Renal cortex interstitium (tissue), 11 donors: ENCODE measurements around the gene MTA3. TPM values are rescaled to one million over a fixed set of nuclear protein-coding genes. Genes with fewer than 3 reads are reported as not detected.
"Not testable (repeated sequence)": the region's sequence is repeated elsewhere in the genome, so short reads cannot be mapped to it uniquely, and the experiment has no call there.

Experiments
- DNase-seq, 11 donors: peaks; one replicate each; pipeline ENCODE4 v3.0.0-alpha.2; 2013; ENCODE audit warnings: low read depth in 9 of 11, low spot score in 4 of 11; ENCODE audit errors: extremely low read depth in 1 of 11
- polyA plus RNA-seq, 3 donors: library from polyadenylated mRNA; unstranded; fragments of 120-200 nt; gene quantifications; one replicate each; pipeline ENCODE4 v1.2.1, GENCODE V29; 2013; ENCODE audit not compliant: insufficient read length in 3 of 3

Gene MTA3
- polyA plus RNA-seq, 3 donors = 65.6 to 86.0 (median 77.3) TPM

DNA sequence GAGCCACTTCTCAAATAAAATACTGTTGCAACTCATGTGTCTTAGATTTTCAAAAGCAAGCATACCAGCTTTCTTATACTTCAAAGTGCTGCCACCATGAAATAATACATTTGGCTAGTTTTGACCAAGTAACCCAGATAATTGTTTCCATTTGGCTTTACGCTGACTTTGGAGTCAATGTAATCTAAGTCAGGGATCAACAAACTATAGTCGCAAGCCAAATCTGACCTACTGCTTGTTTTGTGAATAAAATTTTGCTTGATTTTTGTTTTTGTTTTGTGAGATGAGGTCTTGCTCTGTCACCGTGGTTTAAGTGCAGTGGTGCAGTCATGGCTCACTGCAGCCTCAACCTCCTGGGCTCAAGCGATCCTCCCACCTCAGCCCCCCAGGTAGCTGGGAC is 130.5 kb downstream of the MTA3 start:
- no peak for DNase-seq

DNA sequence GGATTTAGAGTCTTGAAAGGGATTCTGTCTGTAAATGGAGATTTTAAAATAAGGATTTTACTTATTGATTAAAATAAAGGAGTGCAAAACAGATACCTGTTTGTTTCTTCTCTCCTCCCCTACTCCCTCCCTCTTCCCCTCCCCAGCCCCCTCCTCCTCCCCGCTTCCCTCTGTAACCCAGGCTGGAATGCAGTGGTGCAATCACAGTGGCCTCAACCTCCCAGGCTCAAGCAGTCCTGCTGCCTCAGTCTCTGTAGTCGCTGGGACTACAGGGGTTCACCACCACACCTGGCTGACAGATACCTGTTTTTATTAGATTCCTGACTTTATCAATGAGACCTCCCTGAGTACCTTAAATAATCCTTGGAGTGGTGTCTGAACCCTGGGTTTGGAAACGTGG is 138.4 kb downstream of the MTA3 start:
- no peak for DNase-seq

DNA sequence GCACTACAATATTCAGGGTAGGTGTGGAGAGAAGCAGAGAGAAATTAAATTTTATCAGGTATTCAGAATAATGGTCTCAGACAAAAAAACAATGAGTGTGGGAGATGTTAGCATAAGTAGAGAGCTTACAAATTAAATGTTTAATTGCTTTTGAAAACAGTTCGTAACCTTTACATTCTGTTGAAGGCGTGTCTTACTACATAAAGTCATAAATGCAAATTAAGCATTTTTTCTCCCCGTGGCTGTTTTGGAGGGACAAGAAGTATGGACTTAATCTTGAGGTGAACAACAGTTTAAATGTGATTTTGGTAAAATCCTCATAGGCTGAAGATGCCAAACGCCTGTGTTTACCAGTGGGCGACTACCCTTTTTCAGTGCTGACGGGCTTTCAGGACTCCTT is 139.7 kb downstream of the MTA3 start:
- DNase-seq = no peak

DNA sequence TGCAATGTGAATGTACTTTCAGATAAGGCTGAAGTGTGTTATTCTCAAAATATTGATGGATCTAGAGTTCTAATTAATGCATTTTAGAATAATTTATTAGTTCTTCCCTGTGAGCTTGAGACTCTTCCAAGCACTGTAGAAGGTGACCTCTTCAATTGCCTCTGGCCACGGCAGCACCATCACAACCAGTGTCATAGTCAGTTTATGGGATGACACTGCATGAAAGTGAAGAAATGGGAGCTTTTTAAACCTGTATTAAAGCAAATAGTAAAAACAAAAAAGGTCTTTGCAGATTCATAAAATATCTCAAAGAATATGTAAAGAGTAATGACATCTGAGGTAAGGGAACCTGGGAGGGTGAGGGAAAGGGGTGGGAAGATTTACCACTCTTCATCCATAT is 143.5 kb downstream of the MTA3 start:
- DNase-seq = no peak

DNA sequence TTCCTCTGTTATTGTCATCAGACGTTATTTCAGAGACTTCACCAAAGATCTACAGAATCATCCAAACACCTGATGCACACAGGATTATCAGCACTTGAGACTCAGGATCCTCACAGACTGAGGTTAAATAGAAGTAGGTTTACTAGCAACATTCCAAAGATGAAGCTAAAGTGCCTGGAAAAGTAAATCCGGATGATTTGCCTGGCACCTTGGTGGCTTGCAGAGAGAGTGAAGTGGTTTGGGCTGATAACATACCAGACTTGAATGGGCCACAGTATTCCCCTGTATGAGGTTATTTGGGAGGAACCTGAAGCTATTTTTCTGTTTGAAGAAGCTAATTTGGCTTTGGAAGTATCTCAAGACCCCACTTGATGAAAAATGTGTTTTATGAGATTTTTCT is 144.5 kb downstream of the MTA3 start:
- no peak for DNase-seq

DNA sequence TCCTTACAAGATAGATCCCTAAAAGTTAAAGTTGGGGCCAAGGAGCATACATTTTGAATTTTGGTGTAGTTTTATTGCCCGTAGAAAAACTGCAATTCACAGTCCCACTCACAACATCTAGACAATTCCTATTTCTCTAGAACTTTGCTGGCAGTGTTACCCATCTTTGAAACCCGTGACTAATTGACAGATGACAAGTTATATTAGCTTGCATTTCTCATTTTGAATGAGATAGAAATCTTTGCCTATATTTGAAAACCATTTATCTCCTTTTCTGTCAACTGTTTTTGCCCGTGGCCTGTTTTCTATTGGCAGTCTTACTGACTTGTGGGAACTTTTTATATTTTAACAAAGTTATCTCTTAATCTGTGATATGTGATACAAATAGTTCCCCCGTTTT is 145.5 kb downstream of the MTA3 start:
- no peak for DNase-seq

DNA sequence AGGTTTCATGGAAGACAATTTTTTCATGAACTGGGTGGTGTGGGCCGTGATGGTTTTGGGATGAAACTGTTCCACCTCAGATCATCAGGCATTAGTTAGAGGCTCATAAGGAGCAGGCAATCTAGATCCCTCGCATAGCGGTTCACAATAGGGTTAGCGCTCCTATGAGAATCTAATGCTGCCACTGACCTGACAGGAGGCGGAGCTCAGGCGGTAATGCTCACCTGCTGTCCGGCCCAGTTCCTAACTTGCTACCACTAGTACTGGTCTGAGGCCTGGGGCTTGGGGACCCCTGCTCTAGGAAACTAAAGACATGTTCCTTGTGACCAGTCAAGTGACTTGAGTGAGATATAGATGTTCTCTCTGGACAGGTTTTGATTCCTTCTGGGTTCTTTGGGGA is 146.3 kb downstream of the MTA3 start:
- DNase-seq = no peak

DNA sequence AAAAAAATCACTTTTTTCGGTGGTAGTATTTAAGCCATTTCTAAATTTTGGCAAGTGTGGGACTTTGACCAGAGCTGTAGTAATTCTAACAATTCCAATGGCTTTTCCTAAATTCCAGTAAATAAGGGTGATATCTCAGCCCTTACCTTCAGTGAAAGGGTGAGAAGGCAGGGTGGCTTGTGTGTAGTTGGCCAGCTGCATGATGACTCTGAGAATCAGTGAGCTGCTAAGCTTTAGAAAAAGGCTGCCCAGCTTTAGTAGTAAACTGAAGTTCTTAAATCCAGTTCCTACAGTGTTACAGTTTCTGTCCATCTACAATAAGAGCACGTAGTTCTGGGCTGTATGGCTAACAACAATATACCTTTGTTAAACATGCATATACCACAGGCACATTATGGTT is 153.5 kb downstream of the MTA3 start:
- DNase-seq = no peak

DNA sequence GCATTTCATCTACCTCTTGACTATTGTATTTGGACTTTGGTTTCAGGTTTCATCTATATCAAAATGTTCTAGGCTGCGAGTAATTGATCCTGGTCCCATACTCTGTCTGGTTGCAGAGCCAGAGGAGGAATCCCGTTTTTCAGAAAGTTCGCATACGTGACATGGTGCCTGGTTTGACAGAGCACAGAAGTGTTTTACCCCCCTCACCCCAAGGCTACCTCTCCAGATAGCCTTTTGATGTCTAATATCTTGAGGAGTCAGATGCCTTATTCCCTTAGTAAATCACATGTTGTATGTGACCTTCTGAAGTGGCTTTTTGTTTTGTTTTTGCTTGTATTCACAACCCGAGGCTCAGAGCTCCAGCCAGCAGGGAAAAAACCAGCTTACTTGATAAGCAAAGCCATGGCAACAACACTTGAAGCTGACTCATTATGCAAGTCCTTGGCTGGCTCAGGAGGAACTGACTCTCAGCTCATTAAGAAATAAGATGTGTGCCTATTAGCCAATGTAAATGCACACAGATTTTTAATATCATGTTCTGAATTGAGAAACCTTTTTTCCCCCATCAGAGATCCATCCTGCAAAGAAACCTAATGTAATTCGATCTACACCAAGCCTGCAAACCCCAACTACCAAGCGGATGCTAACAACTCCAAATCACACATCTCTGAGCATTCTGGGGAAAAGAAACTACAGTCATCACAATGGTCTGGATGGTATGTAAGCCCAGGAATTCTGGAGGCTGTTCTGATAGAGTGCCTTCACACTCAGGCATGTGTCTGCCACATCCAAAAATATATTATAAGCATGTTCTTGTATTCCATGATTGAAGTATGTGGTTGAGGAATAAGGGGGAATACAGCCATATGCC is 154.1 kb downstream of the MTA3 start:
- DNase-seq = peak in 9 of 11 donors; percentile 2 to 47 (median 33)

DNA sequence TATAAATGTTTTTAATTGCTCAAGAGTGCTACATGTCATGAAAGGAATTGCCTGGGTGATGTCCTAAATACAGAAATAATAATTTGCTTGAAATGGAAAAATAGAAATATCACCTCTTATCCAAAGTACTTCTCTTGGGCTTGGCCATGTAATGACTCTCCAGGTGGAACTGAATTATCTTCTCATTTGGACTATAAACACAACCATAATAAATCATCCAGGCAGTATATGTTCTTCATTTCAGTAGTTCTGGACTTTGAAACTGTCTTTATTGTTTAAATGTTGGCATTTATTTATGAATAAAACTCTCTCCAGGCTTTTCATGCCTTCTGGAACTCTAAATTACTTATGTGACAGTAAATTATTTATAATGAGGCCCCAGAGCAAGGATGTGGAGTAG is 155.0 kb downstream of the MTA3 start:
- DNase-seq = no peak

DNA sequence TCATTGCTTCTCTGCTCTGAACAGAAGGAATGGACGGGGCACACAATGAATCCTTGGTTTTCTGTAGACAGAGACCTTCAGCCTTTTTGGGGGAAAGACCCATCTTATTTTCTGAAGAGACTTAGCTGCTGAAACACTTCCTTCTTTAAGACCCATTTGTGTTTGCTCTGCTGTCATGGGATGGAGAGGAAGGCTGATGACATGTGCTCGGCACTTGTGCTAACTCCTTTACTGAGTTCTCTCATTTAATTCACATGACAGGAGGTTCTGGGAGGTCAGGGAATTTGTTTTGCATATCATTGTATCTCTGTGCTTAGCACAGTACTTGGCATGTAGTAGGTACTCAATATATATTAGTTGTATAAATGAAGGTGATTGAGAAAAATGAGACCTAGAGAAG is 156.5 kb downstream of the MTA3 start:
- no peak for DNase-seq

DNA sequence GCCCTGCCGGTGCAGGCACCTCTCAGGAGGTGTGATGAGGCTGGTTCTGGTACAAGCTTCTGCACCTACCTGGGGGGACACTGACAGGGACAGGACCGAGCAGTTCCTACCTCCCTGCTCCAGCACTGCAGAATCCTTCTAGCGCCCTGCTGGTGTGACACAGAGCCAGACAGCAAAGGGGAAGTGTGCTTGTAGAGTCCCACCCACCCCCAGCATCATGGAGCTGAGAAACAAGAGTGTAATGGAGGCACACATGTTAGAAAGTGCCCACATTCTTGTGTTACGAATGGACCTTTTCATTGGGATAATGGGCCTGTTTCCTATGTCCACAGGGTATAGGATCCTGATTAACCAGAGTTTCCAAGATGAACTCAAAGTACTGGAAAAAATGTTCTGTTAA is 157.2 kb downstream of the MTA3 start:
- DNase-seq = no peak

DNA sequence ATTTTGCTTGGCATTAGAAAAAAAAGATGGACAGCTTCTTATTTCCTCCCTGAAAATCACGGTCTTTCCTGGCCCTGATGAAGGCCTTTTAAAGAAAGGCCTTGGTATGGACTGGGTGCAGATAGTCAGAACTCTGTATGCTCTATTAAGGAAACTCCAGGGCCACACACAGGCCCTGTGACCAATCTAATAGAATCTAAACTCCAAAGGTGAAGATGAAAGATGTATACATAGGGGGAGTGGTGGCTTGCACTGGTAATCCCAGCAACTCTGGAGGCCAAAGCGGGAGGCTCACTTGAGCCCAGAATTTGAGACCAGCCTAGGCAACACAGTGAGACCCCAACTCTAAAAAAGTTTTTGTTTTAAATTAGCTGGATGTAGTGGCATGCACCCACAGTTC is 158.2 kb downstream of the MTA3 start:
- DNase-seq = no peak

DNA sequence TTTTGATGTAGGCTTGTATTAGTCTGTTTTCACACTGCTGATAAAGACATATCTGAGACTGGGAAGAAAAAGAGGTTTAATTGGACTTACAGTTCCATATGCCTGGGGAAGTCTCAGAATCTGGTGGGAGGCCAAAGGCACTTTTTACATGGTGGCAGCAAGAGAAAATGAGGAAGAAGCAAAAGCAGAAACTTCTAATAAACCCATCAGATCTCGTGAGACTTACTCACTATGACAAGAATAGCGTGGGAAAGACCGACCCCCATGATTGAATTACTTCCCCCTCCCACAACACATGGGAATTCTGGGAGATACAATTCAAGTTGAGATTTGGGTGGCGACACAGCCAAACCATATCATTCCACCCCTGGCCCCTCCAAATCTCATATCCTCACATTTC is 162.9 kb downstream of the MTA3 start:
- not testable (repeated sequence) for DNase-seq

DNA sequence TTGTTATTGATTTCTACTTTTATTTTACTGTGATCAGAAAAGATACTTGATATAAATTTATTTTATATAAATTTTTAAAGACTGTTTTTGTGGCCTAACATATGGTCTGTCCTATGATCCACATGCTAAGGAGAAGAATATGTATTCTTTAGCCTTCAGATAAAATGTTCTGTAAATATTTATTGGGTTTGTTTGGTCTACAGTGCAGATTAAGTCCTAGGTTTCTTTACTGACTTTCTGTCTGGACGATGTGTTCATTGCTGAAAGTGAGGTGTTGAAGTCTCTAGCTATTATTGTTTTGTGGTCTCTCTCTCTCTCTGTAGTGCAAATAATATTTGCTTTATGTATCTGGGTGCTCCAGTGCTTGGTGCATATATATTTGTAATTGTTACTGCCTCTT is 165.4 kb downstream of the MTA3 start:
- DNase-seq = no peak

DNA sequence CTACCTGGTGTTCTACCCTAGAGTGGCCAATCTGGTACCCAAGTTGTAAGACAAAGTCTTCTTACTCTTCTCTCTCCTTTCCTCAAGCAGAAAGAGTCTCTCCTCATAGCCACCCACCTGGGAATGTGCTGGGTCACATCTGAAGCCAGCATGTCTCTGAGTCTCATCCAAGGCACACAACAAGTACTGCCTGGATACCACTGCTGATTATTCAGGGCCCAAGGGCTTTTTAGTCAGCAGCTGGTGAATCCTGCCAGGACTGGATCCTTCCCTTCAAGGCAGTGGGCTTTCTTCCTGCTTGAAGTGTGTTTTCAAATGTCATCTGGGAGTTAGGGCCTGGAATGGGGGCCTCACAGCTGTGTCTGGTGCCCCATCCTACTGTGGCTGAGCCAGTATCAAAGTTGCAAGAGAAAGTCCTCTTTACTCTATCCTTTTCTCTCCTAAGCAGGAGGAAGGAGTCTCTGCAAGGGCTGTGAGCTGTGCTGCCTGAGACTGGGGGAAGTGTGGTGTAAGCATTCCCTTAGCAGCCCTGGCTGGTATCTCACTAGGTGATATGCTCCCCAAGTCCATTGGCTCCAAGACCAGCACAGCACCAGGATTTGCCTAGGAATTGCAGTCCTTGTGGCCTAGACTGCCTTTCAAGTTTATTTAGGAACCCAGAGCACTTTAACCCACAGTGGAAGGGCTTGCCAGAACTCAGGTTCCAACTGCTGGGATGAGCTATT is 168.3 kb downstream of the MTA3 start:
- no peak for DNase-seq

DNA sequence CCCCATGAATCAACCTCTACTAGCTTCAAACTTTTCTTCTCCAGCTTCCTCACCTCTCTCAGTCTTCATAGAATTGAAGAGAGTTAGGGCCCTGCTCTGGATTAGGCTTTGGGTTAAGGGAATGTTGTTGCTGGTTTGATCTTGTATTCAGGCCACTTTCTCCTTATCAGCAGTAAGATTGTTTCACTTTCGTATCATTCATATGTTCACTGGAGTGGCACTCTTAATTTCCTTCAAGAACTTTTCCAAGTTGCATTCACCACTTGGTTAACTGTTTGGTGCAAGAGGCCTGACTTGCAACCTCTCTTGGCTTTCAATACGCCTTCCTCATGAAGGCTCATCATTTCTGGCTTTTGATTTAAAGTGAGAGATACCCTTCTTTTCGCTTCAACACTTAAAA is 172.7 kb downstream of the MTA3 start:
- no peak for DNase-seq

DNA sequence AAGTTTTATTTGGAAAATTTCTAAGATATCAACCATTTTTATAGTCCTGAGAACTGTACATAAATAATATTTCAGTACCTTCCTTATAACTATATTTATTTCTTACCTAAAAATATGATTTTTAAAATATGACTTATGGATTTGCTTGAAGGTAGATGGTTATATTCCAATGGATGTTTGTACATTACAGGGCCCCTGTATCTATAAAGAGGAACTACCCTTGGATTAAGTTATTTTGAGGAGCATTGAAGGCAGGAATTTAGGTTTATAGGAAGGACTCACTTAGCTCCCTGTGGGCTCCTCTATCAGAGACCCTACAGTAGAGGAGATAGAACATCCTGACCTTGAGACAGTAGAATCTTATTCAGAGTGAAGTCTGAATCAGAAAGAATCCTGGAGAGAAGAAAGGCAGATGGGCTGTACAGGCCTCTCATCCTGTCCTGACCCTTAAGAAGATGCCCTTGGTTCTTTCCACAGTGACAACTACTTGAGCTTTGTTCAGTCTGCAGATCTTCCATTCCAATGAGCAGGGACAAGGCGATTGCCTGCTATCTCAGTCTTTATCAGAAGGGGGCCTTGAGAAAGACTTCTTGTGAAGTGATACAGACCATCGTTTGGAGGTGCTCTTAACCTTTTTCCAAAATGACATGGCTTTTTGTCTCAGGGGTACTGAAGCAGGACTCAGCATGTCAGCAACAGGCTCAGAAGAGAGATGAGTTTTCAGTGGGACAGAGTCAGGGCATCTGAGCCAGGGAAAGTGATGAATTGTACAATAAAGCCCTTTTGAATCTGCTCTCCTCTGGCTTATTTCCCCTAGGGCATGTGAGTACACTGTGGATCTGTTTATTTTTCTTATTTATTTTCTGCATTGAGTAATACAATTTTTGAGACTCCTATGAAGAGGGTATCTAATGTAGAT is 174.6 kb downstream of the MTA3 start:
- no peak for DNase-seq

DNA sequence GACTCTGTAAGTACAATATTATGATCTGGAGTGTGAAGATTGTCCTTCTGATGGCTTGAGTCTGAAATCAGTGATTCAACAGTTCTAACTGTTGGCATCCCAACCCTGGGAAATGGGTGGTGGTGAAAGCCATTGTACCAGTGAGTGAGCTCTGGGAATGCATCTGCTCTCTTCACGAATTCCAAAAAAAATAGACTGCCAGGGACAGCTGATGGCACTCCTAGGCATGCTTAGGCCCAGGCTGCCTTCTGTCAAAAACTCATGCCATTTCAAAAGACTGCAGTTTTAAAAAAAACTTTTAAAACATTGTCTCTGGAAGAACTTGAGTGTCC is 175.2 kb downstream of the MTA3 start:
- no peak for DNase-seq
